Measurements from ENCODE around the gene MTMR3. TPM values are rescaled to one million over a fixed set of nuclear protein-coding genes. Genes with fewer than 3 reads are reported as not detected.
"Not testable (repeated sequence)": the region's sequence is repeated elsewhere in the genome, so short reads cannot be mapped to it uniquely, and the experiment has no call there.

Gene MTMR3
- total RNA-seq, 2 experiments from 2014 or later = 16.3 to 16.9 TPM

DNA sequence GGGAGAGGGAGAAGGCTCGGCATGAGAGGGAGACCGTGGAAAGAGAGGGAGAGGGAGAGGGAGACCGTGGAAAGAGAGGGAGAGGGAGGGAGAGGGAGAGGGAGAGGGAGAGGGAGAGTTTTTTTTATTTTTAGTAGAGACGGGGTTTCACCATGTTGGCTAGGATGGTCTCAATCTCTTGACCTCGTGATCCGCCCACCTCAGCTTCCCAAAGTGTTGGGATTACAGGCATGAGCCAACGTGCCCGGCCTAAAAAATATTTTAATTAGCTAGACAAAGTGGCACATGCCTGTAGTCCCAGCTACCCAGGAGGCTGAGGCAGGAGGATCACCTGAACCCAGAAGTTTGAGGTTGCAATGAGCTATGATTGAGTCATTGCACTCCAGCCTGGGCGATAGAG, 23.9 kb upstream of the MTMR3 start:
- not testable (repeated sequence) for H3K36me3 Mint-ChIP-seq, H3K4me3 Mint-ChIP-seq, H3K9me3 Mint-ChIP-seq, DNase-seq, H3K27ac Mint-ChIP-seq, H3K27me3 Mint-ChIP-seq, H3K4me1 Mint-ChIP-seq

DNA sequence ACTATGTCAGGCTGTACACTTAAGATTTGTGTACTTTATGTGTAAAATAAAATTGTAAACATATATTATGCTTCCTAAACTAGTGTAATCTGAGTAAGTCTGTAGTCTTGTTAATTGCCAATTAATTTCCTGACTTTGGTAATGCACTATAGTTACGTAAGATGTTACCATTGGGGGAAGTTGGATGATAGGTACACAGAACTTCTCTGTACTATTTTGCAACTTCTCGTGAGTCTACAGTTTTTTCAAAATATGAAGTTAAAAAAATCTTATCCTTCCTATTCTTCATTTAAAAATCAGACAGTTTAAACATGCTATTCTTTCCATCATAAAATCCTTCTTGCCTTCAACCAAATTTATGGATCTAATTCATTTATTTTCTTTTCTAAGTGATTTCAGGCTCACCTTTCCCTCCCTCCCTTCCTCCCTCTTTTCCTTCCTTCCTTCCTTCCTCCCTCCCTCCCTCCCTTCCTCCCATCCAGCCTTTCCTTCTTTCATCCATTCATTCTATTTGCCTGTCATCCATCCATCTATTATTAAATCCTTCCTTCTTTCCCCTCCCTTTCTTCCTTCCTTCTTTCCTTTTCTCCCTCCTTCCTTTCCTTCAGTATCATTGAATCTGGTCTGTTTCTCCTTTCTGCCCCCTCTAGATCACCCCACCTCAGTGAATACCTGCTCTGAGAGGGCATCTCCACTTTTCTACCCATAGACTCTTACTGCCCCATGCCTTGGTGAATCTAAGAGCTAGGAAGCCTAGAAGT, 22.8 kb upstream of the MTMR3 start:
- H3K36me3 Mint-ChIP-seq = no peaks in the 10 kb centered on the region
- H3K9me3 Mint-ChIP-seq = no peaks in the 10 kb centered on the region
- no peak for DNase-seq
- H3K4me1 Mint-ChIP-seq = no peaks in the 10 kb centered on the region
- no peak overlapping the region for H3K4me3 Mint-ChIP-seq
- H3K27me3 Mint-ChIP-seq = no peaks in the 10 kb centered on the region
- H3K27ac Mint-ChIP-seq = no peak overlapping the region

DNA sequence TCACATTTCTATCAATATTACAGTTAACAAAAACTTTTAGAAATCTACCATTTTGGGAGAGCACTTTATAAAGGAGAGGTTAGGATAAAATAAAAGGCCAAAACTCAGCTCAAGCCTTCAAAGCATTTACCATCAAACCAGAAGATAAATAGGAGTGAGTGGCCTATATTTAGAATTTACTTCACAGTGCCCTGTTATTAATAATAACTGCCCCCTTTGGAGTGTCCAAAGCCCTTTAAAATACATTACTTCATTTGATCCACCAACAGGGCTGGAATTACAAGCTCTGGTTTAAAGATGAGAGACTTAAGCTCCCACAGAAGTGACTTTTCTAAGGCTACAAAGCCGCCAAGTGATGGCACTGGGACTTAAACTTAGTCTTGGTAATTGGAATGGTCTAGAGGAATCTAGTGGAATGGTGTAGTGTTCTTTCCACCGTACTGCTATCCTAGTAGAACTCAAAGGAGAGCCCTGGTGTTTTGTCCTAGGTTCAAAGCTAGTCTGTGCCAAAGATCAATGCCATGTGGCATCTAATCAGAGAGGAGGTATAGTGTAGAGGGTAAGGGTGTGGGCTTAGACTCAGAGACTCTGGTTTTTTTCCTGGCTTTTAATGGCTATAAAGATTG, 21.2 kb upstream of the MTMR3 start:
- Mint-ChIP-seq H3K27me3 (no peaks in the 10 kb centered on the region), H3K4me1 (no peaks in the 10 kb centered on the region), H3K36me3 (no peaks in the 10 kb centered on the region), H3K4me3 (no peak overlapping the region), H3K27ac (no peak overlapping the region), H3K9me3 (no peaks in the 10 kb centered on the region)
- DNase-seq = no peak

DNA sequence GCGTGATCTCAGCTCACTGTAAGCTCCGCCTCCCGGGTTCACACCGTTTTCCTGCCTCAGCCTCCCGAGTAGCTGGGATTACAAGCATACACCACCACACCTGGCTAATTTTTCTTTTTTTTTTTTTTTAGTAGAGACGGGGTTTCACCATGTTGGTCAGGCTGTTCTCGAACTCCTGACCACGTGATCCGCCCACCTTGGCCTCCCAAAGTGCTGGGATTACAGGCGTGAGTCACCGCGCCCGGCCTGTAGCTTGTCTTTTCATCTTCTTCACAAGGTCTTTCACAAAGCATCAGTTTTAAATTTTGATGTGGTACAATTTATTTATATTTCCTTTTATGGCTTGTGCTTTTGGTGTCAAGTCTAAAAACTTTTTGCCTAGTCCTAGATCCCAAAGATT, 17.4 kb upstream of the MTMR3 start:
- DNase-seq, H3K27ac Mint-ChIP-seq, H3K27me3 Mint-ChIP-seq, H3K4me1 Mint-ChIP-seq, H3K9me3 Mint-ChIP-seq, H3K4me3 Mint-ChIP-seq, H3K36me3 Mint-ChIP-seq: not testable (repeated sequence)

DNA sequence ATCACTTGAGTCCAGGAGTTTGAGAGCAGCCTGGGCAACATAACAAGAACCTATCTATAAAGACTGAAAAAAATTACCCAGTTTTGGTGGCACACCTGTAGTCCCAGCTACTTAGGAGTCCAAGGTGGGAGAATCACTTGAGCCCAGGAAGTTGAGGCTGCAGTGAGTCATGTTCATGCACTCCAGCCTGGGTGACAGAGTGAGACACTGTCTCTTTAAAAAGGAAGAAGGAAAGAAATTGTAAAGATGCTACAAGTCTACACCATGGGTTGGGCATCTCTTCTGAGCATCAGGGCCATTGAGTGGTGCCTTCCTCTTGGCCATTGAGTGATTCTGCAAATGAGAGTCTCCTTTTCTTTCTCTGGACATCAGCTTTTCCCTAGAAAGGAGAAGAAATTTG, 15.7 kb upstream of the MTMR3 start:
- H3K36me3 Mint-ChIP-seq = no peaks in the 10 kb centered on the region
- no peaks in the 10 kb centered on the region for H3K9me3 Mint-ChIP-seq
- H3K4me1 Mint-ChIP-seq = peaks cover 5% of the 10 kb centered on the region
- no peak for DNase-seq
- no peaks in the 10 kb centered on the region for H3K27me3 Mint-ChIP-seq
- no peak overlapping the region for H3K4me3 Mint-ChIP-seq
- no peak overlapping the region for H3K27ac Mint-ChIP-seq

DNA sequence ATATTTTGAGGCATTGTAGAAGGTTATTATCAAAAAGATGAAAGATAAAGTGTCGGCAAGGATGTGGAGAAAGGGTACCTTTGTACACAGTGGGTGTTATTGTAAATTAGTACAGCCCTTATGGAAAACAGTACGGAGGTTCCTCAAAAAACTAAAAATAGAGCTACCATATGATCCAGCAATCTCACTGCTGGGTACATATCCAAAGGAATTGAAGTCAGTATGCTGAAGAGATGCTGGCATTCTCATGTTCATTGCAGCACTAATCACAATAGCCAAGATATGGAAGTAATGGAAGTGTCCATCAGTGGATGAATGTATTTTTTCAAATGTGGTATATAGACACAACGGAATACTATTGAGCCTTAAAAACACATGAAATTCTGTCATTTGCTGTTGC, 15.1 kb upstream of the MTMR3 start:
- no peak for DNase-seq
- no peaks in the 10 kb centered on the region for H3K9me3 Mint-ChIP-seq
- no peak overlapping the region for H3K4me3 Mint-ChIP-seq
- H3K27me3 Mint-ChIP-seq = no peaks in the 10 kb centered on the region
- no peaks in the 10 kb centered on the region for H3K36me3 Mint-ChIP-seq
- H3K4me1 Mint-ChIP-seq = peaks cover 5% of the 10 kb centered on the region
- H3K27ac Mint-ChIP-seq = no peak overlapping the region

DNA sequence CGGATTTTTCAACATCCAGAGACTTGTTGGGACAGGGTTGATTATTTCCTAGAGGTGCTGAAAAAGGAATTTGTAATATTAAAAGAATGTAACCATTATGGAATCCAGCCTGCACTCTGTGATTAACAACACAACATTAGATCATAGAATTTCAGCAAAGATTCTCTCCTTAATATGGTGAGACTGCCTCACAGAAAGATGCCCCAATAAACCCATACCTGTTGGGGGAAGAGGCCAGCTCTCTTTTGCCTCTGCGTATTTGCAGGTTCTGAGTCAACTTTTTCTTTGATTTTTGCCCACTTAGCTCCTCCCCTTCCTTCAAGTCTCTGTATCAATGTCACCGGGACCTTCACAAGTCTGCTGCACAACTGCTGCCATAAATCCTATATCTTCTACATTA, 12.4 kb upstream of the MTMR3 start:
- H3K4me3 Mint-ChIP-seq = no peak overlapping the region
- no peaks in the 10 kb centered on the region for H3K27me3 Mint-ChIP-seq
- H3K4me1 Mint-ChIP-seq = peaks cover 5% of the 10 kb centered on the region
- no peaks in the 10 kb centered on the region for H3K36me3 Mint-ChIP-seq
- H3K27ac Mint-ChIP-seq = no peak overlapping the region
- no peak for DNase-seq
- H3K9me3 Mint-ChIP-seq = no peaks in the 10 kb centered on the region

DNA sequence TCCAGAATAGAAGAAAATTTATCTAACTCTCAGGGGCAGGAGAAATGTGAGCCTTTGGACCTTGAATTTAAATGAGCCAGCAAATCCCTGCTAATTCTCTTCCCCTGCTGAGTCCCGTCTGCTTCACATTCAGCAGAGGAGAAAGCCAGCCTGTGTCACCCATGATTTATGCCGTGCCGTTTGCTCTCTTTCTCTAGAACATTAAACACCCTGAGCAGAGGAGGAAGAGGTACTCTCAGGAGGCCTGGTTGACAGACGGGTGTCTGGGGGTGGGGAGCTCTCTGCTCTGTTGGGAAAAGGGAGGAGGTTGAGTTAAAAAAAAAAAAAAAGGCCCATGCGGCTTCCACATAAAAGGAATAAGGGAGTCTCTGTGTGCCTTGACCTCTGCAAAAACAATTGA, 11.3 kb upstream of the MTMR3 start:
- no peaks in the 10 kb centered on the region for H3K27me3 Mint-ChIP-seq
- H3K27ac Mint-ChIP-seq = no peak overlapping the region
- H3K4me1 Mint-ChIP-seq = peaks cover 5% of the 10 kb centered on the region
- H3K4me3 Mint-ChIP-seq = no peak overlapping the region
- H3K9me3 Mint-ChIP-seq = no peaks in the 10 kb centered on the region
- DNase-seq = no peak
- H3K36me3 Mint-ChIP-seq = no peaks in the 10 kb centered on the region

DNA sequence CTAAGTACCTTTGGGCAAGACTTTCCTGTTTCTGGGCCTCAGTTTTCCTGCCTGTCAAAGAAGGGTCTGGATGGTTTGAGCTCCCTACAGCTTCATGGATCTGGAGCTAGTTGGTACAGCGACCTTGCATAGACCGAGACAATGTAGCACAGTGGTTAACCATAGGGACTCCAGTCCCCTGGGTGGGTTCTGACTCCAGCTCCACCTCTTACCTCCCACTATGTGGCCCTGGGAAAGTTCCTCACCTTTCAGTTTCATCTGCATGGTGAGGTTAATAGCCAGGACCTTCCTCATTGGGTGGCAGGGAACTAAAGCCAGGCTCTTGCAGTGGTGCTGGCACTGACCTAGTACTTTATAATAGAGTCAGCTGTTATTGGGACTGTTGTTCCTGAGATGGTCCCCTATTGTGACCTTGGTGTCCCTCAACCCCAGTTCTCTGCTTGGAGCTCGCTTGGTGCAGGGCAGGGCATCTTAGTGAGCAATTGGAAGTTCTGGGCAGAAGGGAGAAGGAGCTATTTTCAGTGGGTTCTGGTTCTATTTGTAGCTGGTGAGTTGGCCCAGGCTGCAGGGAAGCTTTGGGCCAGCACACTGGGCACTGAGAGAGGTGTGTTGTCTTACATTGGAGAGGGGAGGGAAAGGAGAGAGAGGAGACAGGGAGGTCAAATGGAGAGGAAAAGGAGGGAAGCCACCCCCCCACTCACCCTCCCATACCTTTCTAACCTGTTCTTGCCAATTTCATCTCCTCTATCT, 10.7 kb upstream of the MTMR3 start:
- no peak overlapping the region for H3K4me3 Mint-ChIP-seq
- H3K9me3 Mint-ChIP-seq = no peaks in the 10 kb centered on the region
- H3K36me3 Mint-ChIP-seq = no peaks in the 10 kb centered on the region
- H3K4me1 Mint-ChIP-seq = peaks cover 5% of the 10 kb centered on the region
- DNase-seq = no peak
- H3K27ac Mint-ChIP-seq = no peak overlapping the region
- no peaks in the 10 kb centered on the region for H3K27me3 Mint-ChIP-seq

DNA sequence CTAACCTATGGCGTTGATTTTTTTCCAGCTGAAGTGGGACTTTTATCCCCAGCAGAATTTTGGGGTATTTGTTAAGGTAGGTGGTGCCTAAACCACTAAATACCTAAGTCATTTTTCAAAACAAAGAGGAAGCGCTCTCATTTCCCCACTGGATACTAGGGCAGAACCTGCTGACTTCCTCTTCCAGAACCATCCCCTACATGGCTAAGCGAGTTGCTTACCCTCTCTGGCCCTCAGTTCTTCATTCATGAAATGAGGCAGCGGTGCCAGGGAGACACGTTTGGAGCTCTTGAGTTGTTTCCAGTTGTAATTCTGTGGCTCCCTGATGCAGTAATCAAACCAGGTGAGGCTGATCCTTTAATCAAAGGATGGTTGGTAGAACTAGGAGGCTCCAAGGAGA, 10.0 kb upstream of the MTMR3 start:
- no peaks in the 10 kb centered on the region for H3K9me3 Mint-ChIP-seq
- H3K27ac Mint-ChIP-seq = no peak overlapping the region
- DNase-seq = no peak
- no peak overlapping the region for H3K4me3 Mint-ChIP-seq
- H3K36me3 Mint-ChIP-seq = no peaks in the 10 kb centered on the region
- no peaks in the 10 kb centered on the region for H3K27me3 Mint-ChIP-seq
- H3K4me1 Mint-ChIP-seq = peaks cover 5% of the 10 kb centered on the region

DNA sequence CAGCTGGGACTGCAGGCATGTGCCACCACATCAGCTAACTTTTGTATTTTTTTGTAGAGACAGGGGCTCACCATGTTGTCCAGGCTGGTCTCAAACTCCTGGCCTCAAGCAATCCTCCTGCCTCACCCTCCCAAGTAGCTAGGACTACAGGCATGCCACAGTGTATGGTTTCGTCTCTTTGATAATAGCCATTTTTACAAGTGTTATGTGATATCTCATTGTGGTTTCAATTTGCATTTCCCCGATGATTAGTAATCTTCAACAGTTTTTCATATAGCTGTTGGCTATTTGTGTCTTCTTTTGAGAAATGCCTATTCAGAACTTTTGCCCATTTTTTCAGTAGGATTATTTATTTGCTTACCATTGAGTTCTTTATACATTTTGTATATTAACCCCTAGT, 9.0 kb upstream of the MTMR3 start:
- Mint-ChIP-seq H3K9me3 (no peaks in the 10 kb centered on the region), H3K27me3 (no peaks in the 10 kb centered on the region), H3K36me3 (no peaks in the 10 kb centered on the region), H3K4me1 (peaks cover 5% of the 10 kb centered on the region), H3K4me3 (no peak overlapping the region), H3K27ac (no peak overlapping the region)
- no peak for DNase-seq

DNA sequence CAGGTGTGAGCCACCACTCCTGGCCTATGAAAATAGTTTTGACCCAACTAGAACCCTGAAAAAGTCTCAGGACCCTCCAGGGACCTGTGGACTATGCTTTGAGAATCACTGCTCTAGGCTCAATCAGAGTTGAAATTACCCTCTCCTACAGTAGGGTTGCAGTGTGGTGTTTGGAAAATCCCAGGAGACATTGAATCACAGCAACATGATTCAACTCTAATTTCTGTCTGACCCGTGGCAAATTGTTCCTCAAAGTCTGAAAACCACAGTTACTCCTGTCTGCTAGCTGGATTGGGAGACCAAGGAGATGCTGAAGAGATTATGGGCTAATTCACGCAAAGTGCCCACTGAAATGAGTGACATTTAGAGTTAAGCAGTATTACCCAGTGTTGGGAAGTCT, 5.4 kb upstream of the MTMR3 start:
- Mint-ChIP-seq H3K27me3 (no peaks in the 10 kb centered on the region), H3K4me1 (no peaks in the 10 kb centered on the region), H3K36me3 (no peaks in the 10 kb centered on the region), H3K4me3 (no peak overlapping the region), H3K27ac (no peak overlapping the region), H3K9me3 (no peaks in the 10 kb centered on the region)
- no peak for DNase-seq

DNA sequence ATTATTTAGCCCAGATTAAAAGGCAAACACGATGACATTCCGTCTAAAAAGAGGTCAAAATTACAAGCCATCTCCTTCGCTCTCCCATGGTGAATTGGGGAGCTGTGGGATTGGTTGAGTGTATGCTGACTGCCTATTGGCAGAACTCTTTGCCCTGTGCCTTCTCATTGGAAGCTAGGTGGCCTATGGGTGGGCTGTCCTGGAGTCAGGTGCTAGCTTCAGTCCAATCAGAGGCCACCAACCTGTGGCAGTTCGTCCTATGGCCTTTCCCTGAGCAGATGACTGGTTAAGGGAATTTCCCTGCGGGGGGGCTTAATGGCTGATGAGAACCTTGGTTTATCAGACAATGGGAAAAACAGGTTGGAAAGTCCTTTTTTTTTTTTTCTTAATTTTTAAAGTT, 3.2 kb upstream of the MTMR3 start:
- Mint-ChIP-seq H3K36me3 (peaks cover 4% of the 10 kb centered on the region), H3K9me3 (no peaks in the 10 kb centered on the region), H3K4me3 (no peak overlapping the region), H3K4me1 (peaks cover 4% of the 10 kb centered on the region), H3K27me3 (no peaks in the 10 kb centered on the region), H3K27ac (no peak overlapping the region)
- DNase-seq = peak; percentile 34

DNA sequence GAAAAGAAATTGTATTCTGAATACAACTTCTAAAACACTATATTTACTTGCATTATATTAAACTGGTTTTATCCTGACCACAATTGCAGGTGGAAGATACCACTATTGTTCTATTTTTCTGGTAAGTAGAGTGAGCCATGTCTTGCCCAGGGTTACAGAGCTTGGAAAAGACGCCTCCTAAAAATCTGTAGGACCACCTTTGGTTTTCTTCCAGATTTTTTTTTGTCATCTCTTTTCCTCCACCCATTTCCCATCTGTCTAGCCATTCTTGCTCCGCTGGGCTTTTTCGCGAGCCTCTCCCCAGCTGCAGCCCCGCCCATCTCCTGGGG, 294 bp upstream of the MTMR3 start:
- H3K4me3 Mint-ChIP-seq = peak overlapping the region; percentile 90
- no peaks in the 10 kb centered on the region for H3K9me3 Mint-ChIP-seq
- DNase-seq = no peak
- no peak overlapping the region for H3K27ac Mint-ChIP-seq
- peaks cover 5% of the 10 kb centered on the region for H3K4me1 Mint-ChIP-seq
- no peaks in the 10 kb centered on the region for H3K27me3 Mint-ChIP-seq
- peaks cover 4% of the 10 kb centered on the region for H3K36me3 Mint-ChIP-seq

DNA sequence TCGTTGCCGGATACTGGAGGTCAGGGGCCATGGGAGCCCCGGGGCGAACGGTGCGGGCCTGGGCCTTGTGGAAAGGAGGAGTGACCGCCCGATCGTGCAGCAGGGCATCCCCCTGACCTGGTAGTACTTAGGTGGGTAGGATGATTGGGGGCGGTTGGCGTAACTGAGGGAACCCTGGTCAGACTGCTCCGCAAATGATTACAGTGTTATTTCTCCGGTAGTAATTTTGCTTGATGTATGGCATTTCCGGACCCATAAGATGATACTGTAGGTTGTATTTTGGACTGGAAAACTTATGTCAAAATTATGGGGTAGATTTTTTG, 762 bp downstream of the MTMR3 start:
- no peak for DNase-seq
- H3K4me3 Mint-ChIP-seq = peak overlapping the region; percentile 90
- H3K27ac Mint-ChIP-seq = peak overlapping the region; percentile 69

DNA sequence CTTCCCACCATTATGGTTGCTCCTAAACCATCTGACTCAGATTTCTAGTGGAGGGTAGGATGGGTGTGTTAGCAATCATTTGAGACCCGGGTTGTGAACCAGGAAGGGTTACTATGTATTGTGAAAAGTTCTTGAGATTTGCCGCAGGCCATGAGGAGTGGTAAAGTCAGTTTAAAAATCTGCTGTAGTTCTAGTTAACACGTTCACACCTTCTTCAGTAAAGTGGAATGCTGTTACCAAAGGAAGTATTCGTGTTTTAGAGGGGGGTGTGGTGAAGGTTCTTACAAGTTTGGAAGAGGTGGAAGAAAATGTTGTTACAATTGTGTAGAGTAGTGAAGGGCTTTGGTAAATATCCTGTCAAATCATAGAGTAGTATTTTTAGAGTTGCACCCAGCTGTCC, 2.6 kb downstream of the MTMR3 start:
- Mint-ChIP-seq H3K36me3 (peaks cover 4% of the 10 kb centered on the region), H3K9me3 (no peaks in the 10 kb centered on the region), H3K4me3 (no peak overlapping the region), H3K27me3 (no peaks in the 10 kb centered on the region), H3K27ac (no peak overlapping the region), H3K4me1 (peaks cover 9% of the 10 kb centered on the region)
- no peak for DNase-seq

More for the DNA sequence above, 762 bp downstream of the MTMR3 start:
- Mint-ChIP-seq H3K9me3 (no peaks in the 10 kb centered on the region), H3K36me3 (peaks cover 4% of the 10 kb centered on the region), H3K4me1 (peaks cover 5% of the 10 kb centered on the region), H3K27me3 (no peaks in the 10 kb centered on the region)
